ENCODE measurements around the gene PALLD.

Gene PALLD

DNA sequence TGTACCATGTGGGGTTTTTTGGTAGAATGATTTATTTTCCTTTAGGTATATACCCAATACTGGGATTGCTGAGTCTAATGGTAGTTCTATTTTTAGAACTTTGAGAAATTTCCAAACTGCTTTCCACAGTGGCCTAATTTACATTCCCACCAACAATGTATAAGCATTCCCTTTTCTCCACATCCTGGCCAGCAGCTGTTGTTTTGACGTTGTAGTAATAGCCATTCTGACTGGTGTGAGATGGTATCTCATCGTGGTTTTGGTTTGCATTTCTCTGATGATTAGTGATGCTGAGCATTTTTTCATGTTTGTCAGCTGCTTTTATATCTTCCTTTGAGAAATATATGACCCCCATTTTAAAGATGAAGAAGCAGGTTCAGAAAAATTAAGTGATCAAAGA is 359.5 kb downstream of the PALLD start:
- Mint-ChIP-seq H3K36me3 (peaks cover 4% of the 10 kb centered on the region), H3K9me3 (no peaks in the 10 kb centered on the region), H3K27me3 (peaks cover 1% of the 10 kb centered on the region), H3K4me3 (no peak overlapping the region), H3K27ac (no peak overlapping the region), H3K4me1 (peaks cover 8% of the 10 kb centered on the region)

DNA sequence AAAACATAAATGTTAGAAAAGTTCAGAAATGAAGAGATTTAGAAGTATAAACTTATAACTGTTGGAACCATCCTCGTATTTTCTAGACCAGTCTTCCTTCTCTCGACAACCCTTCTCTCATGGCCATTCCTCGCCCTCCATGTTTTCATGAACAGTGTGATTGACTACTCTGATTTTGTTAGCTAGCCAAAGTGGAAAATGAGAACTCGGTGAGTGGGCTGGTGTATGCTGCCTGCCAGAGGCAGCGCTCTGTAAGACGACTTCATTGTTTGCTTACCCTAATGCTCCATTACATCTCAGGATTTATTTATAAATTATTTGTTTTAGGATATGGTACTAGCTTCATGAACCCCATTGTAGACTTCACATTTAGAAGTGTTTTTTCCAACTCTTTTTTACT is 360.2 kb downstream of the PALLD start:
- Mint-ChIP-seq H3K4me1 (peaks cover 8% of the 10 kb centered on the region), H3K27ac (no peak overlapping the region), H3K9me3 (no peaks in the 10 kb centered on the region), H3K27me3 (peaks cover 1% of the 10 kb centered on the region), H3K36me3 (peaks cover 4% of the 10 kb centered on the region), H3K4me3 (no peak overlapping the region)

DNA sequence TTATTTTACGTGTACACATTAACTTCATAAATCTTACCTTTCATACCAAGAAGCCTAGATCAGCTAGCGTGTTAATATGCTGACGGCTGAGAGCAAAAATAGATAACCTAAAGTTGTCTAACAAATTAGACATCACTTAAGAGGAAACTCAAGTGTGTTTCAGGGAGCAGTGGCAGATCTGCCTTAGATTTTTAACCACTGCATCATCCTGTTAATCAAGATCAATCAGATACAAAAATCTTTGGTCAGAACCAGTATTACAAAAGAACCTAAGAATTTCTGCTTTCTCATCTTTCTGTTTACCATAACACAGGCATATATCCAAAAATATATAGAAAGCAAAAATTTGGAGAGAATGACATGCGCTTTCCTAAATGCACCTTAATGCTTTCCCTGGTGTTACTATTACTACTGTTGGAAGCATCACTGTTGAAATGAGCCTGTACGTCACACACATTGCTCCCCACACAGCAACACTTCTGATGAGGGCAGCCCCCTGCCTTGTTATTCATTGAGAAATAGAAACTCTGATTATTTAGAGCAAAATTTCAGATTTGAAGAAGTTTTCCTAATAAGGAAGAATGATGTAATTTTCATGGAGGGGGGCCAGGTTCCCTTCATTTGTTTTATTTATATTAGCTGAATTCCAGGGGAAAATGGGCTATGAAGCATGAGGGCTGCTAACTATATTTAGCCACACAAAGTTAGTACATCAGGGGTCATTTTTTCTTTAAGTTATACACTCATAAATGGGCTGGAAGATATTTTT is 360.9 kb downstream of the PALLD start:
- Mint-ChIP-seq H3K4me1 (peaks cover 8% of the 10 kb centered on the region), H3K9me3 (no peaks in the 10 kb centered on the region), H3K36me3 (peaks cover 4% of the 10 kb centered on the region), H3K4me3 (no peak overlapping the region), H3K27ac (no peak overlapping the region), H3K27me3 (peaks cover 1% of the 10 kb centered on the region)

DNA sequence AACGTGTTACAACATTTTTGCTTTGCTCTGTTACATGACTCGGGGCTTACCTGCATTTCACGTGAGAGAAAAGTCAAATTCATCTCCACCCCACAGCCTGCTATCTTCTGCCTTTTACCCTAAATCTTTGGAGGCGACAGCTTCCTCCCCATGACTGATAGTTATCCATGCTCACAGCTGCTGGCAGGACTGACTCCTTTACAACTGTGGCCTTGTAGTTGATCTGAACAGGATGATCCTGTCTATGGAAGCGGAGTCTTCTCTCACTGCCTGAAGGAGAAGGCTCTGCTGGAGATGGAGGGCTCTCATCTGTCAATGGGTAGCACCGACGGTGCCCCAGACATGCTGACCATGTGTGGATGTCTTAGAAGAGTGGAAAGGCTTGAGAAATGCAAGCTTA is 362.2 kb downstream of the PALLD start:
- Mint-ChIP-seq H3K4me3 (no peak overlapping the region), H3K9me3 (no peaks in the 10 kb centered on the region), H3K27ac (no peak overlapping the region), H3K36me3 (peaks cover 4% of the 10 kb centered on the region), H3K4me1 (no peaks in the 10 kb centered on the region), H3K27me3 (peaks cover 1% of the 10 kb centered on the region)

DNA sequence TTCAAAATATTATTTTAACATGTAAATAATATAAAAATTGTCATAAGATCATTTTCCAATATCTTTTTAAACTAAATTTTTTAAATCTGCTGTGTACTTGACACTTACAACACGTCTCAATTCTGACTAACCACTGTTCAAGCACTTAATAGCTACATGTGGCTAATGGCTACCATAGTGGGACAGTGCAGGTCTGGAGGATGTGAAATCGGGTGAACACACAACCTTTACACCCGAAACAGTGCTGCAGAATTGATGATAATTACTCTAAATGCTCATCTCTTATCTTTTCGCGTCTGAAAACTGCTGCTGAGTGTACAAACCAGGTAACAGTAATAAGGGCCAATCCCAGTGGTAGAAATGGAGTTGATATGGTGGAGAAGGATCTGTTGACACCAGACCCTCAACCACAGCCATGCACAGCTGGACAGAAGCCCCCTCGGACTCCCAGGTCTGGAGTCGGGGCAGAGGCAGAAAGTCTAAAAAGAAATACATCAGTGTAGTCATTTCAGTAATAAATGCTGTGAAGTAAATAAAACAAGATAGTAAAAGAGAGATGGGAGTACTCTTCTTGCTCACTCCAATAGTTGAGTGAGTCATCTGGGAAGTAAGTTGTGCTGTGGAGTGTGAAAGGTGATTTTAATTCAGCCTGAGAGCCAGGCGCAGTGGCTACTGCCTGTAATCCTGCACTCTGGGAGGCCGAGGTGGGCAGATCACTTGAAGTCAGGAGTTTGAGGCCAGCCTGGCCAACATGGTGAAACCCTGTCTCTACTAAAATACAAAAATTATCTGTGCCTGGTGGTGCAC is 363.2 kb downstream of the PALLD start:
- H3K27ac Mint-ChIP-seq = no peak overlapping the region

DNA sequence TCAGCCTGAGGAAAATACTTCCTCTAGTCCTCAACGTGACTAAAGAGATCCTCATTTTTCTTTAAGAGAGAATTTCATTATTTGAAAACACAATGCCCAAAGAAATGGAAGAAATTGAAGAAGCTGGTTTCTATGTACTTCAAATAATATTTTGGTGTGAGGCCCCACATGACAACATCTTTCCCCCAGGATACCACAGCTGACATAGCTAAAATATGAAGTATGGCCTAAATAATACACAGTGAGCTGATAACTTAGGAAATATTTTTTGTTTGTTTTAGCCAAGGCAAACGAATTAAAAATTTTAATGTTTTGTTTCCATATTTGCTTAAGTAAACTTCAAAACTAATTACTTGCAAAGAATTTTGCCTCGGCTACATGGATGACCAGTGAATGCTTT is 364.0 kb downstream of the PALLD start:
- Mint-ChIP-seq H3K4me3 (no peak overlapping the region), H3K9me3 (no peaks in the 10 kb centered on the region), H3K36me3 (peaks cover 4% of the 10 kb centered on the region), H3K27me3 (no peaks in the 10 kb centered on the region), H3K27ac (no peak overlapping the region), H3K4me1 (no peaks in the 10 kb centered on the region)

More for the DNA sequence above, 363.2 kb downstream of the PALLD start:
- no peaks in the 10 kb centered on the region for H3K4me1 Mint-ChIP-seq
- H3K27me3 Mint-ChIP-seq = peaks cover 1% of the 10 kb centered on the region
- H3K4me3 Mint-ChIP-seq = no peak overlapping the region
- no peaks in the 10 kb centered on the region for H3K9me3 Mint-ChIP-seq
- peaks cover 4% of the 10 kb centered on the region for H3K36me3 Mint-ChIP-seq

DNA sequence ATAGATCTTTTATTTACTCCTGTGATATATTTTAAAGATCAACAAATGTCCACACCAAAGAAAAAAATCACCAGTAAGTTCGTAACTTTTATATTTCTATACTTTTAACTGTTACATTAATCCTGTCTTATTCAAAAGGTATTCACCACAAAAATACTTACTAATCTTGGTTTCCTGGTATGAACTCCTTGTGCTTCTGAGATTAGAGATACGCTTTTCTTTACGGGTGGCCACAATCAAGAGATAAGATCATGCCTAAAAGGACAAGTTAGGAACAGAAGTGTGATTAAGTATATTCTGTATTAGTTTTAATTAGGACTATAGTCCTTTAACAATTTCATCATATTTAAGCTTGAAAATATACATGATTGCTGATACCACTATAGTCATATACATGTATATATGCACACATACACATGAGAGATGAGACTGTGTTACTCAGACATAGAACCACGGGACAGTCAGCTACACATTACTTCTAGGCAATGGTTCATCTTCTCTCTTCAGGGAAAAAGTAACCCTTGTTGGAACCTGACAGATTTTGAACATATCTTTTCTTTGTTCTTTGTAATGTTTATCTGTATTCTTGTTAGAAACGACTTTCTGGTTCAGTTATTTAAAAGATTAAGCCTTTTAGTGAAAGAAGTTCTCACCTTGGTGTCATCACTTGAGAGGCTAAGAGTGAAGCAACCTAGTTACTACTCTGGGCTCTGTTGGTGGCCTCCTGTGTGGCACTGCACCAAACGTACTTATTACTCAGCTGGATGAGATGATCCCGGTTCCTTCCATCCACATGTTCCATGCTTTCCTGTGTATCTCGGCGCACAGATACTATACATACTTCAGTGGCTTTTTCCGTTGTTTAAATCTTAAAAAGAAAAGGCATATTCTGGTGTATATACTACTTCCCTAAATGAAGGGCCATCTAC is 367.1 kb downstream of the PALLD start:
- H3K27me3 Mint-ChIP-seq = no peaks in the 10 kb centered on the region
- H3K9me3 Mint-ChIP-seq = no peaks in the 10 kb centered on the region
- H3K4me3 Mint-ChIP-seq = no peak overlapping the region
- no peaks in the 10 kb centered on the region for H3K4me1 Mint-ChIP-seq
- H3K36me3 Mint-ChIP-seq = peaks cover 3% of the 10 kb centered on the region
- H3K27ac Mint-ChIP-seq = no peak overlapping the region

DNA sequence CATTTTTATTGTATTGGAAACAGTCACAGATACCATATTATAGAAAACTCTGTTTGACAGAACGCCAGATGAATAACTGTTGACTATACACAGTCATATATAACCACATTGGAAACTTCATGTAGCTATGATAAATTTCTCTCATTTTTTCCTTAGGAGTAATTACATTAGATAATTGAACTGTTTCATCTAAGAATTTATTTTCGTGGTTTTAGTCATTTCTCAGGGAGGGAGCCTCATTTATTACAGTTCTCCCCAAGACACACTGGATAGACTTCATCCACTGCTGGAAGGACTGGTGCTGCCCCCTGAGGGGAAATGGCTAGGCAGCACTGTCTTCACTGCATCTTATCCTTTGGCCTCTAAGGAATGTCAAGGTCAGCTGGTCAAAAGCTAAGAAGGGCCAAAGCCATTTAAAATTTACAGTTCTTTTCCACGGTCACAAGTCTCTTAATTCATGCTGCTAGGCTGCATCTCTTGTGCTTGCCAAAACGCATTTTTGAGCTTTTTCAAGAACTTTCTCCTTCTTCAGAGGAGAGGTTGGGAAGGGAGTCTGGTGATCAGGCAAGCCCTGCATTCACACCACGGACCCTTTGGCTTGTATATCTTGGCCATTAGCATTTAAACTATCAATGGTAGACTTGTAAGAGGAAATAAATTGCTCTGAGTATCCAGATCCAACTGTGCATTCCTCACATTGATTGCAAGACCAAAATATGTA is 368.1 kb downstream of the PALLD start:
- Mint-ChIP-seq H3K27me3 (no peaks in the 10 kb centered on the region), H3K4me1 (no peaks in the 10 kb centered on the region), H3K9me3 (no peaks in the 10 kb centered on the region), H3K27ac (no peak overlapping the region), H3K4me3 (no peak overlapping the region), H3K36me3 (peaks cover 2% of the 10 kb centered on the region)

DNA sequence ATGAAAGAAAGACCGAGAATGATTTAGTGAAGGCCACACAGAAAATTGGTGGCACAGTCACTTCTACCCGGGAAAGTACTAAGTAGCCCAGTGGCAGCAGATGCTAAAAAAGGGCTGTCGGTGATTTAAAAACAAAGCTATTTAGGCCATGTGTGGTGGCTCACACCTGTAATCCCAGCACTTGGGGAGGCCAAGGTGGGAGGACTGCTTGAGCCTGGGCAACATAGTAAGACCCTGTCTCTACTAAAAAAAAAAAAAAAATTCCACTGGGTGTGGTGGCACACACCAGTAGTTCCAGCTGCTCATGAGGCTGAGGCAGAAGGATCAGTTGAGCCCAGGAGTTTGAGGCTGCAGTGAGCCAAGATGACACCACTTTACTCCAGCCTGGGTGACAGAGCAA is 369.0 kb downstream of the PALLD start:
- no peak overlapping the region for H3K4me3 Mint-ChIP-seq

DNA sequence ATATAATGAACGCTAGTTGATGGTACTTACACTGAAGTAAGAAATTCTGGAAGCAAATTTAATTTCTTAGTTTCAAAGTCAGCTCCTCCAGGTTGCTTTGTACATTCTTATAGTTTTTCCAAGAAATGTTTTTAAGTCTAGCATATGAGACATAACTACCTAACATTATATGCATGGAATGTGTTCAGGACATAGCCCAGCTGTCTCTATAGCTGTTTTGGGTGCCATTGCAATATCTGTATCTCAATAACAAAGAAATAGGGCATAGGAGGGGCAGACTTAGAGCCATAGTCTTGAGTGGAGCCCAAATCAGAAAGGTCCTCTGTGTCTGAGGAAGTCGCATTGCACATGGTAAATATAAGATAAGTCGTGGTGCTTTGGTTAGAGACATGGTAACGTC is 369.8 kb downstream of the PALLD start:
- H3K27me3 Mint-ChIP-seq = no peaks in the 10 kb centered on the region
- H3K9me3 Mint-ChIP-seq = no peaks in the 10 kb centered on the region
- no peak overlapping the region for H3K4me3 Mint-ChIP-seq
- no peak overlapping the region for H3K27ac Mint-ChIP-seq
- no peaks in the 10 kb centered on the region for H3K36me3 Mint-ChIP-seq
- H3K4me1 Mint-ChIP-seq = no peaks in the 10 kb centered on the region

More for the DNA sequence above, 369.0 kb downstream of the PALLD start:
- Mint-ChIP-seq H3K27ac (no peak overlapping the region), H3K9me3 (no peaks in the 10 kb centered on the region), H3K27me3 (no peaks in the 10 kb centered on the region), H3K4me1 (no peaks in the 10 kb centered on the region), H3K36me3 (no peaks in the 10 kb centered on the region)

DNA sequence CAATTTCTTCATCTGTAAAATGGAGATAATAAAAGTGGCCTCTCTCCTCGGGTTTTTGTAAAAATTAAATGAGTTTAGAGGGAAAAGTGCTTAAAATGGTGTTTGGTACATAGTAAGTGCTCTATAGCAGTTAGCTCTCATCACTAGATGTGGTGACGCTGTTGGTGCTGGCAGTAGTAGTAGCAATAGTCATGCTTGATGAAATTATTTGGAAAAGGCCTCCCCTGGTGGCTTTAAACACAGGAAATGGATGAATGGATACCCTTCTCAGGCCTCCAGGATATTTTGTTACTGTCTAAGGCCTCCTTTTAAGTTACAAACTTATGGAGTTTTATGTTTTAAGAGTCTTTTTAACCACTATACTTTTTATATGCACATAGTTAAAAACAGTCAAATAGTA is 370.3 kb downstream of the PALLD start:
- Mint-ChIP-seq H3K27me3 (peaks cover 2% of the 10 kb centered on the region), H3K9me3 (no peaks in the 10 kb centered on the region), H3K4me1 (no peaks in the 10 kb centered on the region), H3K27ac (no peak overlapping the region), H3K4me3 (no peak overlapping the region), H3K36me3 (no peaks in the 10 kb centered on the region)

DNA sequence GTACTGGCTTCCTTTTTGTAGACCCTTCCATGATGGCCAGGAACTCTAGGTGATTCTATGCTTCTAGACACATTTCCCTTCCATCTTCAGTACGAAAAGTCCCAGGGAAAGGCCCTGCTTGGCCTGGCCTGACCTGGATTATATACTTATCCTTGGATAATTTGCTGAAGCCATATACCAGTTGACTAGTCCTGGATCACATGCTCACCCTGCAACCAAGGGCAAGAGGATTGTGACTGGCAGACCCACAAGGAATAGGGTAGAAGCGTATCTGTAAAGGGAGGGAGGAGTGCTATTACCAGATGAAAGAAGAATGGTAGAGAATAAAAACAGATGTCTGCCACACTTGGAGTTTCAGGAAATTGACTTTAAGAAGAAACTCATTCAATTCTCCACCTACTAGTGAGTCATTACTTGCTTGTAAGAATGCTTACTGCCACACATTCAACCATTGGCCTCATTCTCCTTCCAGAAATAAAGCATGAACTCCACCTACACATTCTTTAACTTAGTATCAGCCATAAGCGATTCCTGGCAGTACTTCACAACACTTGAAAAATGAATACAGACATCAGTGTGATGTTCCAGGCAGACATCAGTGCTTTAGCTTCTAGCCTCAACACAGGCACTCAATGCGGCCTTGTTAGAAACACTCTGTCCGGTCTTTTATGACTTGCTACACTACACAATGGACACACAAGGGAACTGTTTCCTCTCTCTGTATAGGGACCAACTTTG is 371.4 kb downstream of the PALLD start:
- Mint-ChIP-seq H3K9me3 (no peaks in the 10 kb centered on the region), H3K4me1 (no peaks in the 10 kb centered on the region), H3K27ac (no peak overlapping the region), H3K4me3 (no peak overlapping the region), H3K36me3 (no peaks in the 10 kb centered on the region), H3K27me3 (peaks cover 5% of the 10 kb centered on the region)

DNA sequence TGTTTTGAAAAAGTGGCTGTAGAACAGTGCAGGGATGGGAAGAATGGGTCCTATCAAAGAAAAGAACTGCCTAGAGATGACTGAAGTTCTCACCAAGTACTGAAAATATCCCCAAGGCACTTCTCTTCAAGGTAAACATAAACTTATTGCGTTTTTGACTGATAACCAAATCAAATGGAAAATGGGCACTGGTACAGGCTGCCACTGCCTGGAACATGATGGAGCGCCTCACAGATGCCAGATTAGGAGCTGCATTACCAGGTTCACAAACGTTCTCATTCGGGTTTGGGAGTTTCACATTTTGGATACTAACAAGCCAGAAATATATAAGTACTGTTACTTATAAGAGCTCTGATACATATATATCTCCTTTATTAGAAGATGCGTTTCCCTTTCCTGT is 371.9 kb downstream of the PALLD start:
- Mint-ChIP-seq H3K27me3 (peaks cover 5% of the 10 kb centered on the region), H3K4me1 (no peaks in the 10 kb centered on the region), H3K9me3 (no peaks in the 10 kb centered on the region), H3K4me3 (no peak overlapping the region), H3K27ac (no peak overlapping the region), H3K36me3 (no peaks in the 10 kb centered on the region)

DNA sequence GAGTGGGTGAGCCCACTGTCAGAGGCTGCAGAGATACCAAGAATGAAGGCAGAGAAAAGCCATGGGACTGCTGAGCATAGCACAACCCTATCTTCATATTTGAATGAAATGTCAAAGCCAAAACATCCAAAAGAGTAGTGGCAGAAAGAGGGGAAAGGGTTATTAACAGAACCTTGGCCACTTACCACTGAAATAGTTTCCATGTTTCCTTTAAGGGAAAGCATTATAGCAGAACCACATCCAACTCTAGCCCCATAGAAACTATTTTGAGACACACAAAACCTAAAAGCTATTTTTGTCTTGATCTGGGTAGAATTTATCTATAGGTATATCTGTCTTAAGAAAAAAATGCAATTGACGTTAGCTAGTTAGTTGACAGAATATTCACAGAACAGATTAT is 373.2 kb downstream of the PALLD start:
- H3K36me3 Mint-ChIP-seq = no peaks in the 10 kb centered on the region
- H3K9me3 Mint-ChIP-seq = no peaks in the 10 kb centered on the region
- no peaks in the 10 kb centered on the region for H3K4me1 Mint-ChIP-seq
- peaks cover 8% of the 10 kb centered on the region for H3K27me3 Mint-ChIP-seq
- no peak overlapping the region for H3K4me3 Mint-ChIP-seq
- no peak overlapping the region for H3K27ac Mint-ChIP-seq

All from activated naive CD4-positive, alpha-beta T cell treated with anti-CD3 and anti-CD28 coated beads, Interleukin-2, amount 50 U/mL, for 24 hours (primary cell).